Measurements from ENCODE around the gene CLEC4A. TPM values are rescaled to one million over a fixed set of nuclear protein-coding genes. Genes with fewer than 3 reads are reported as not detected.

CLEC4A gene
- 0.70 to 1.5 TPM (median 1.1 TPM) in 3 replicates for total RNA-seq

GRCh38 chr12:8123124-8123912 lies at the start of gene CLEC4A:
Gene CLEC4A (plus strand): TSS chr12:8123617. CDS start chr12:8123879, 262 bp downstream.
- no peak within 1 kb of the TSS for H3K27ac Mint-ChIP-seq

GRCh38 chr12:8075935-8076334 lies 47.5 kb upstream of the CLEC4A start:
- no peak overlapping the region for H3K4me3 Mint-ChIP-seq
- H3K27me3 Mint-ChIP-seq (ENCODE audit: low read depth) = no peaks in the 10 kb centered on the region
- H3K27ac Mint-ChIP-seq = no peak overlapping the region
- H3K36me3 Mint-ChIP-seq = no peaks in the 10 kb centered on the region
- H3K9me3 Mint-ChIP-seq = no peaks in the 10 kb centered on the region
- no peak for TF ChIP-seq CTCF (IDR thresholded peaks at IDR 0.05; ENCODE audit: unreplicated experiment)
- H3K4me1 Mint-ChIP-seq = peaks cover 23% of the 10 kb centered on the region
- DNase-seq (ENCODE audit: low spot score in 2 of 2, unreplicated experiment in 2 of 2) = no peak

More at GRCh38 chr12:8123124-8123912, at the start of gene CLEC4A:
- Mint-ChIP-seq H3K9me3 (no peaks in the 10 kb centered on the region), H3K4me3 (no peak within 1 kb of the TSS), H3K4me1 (no peaks in the 10 kb centered on the region), H3K36me3 (peaks cover under 1% of the 10 kb centered on the region), H3K27me3 (ENCODE audit: low read depth) (no peaks in the 10 kb centered on the region)
- no peak for DNase-seq (ENCODE audit: low spot score in 2 of 2, unreplicated experiment in 2 of 2)
- no peak for TF ChIP-seq CTCF (IDR thresholded peaks at IDR 0.05; ENCODE audit: unreplicated experiment)

- Mint-ChIP-seq H3K27ac (no peak overlapping the region), H3K9me3 (no peaks in the 10 kb centered on the region), H3K27me3 (ENCODE audit: low read depth) (no peaks in the 10 kb centered on the region), H3K4me1 (peaks cover 27% of the 10 kb centered on the region), H3K36me3 (no peaks in the 10 kb centered on the region), H3K4me3 (no peak overlapping the region)
- TF ChIP-seq CTCF (IDR thresholded peaks at IDR 0.05; ENCODE audit: unreplicated experiment) = no peak
- DNase-seq (ENCODE audit: low spot score in 2 of 2, unreplicated experiment in 2 of 2) = no peak
These were observed 47.1 kb upstream of the CLEC4A start for GRCh38 chr12:8076366-8076765.

GRCh38 chr12:8077207-8077606 lies 46.2 kb upstream of the CLEC4A start:
- peak overlapping the region; percentile 9 for H3K27ac Mint-ChIP-seq
- no peaks in the 10 kb centered on the region for H3K9me3 Mint-ChIP-seq
- H3K27me3 Mint-ChIP-seq (ENCODE audit: low read depth) = no peaks in the 10 kb centered on the region
- DNase-seq (ENCODE audit: low spot score in 2 of 2, unreplicated experiment in 2 of 2) = no peak
- no peak for TF ChIP-seq CTCF (IDR thresholded peaks at IDR 0.05; ENCODE audit: unreplicated experiment)
- peaks cover 28% of the 10 kb centered on the region for H3K4me1 Mint-ChIP-seq
- H3K36me3 Mint-ChIP-seq = no peaks in the 10 kb centered on the region
- H3K4me3 Mint-ChIP-seq = no peak overlapping the region

GRCh38 chr12:8078398-8078797 lies 45.0 kb upstream of the CLEC4A start:
- no peak overlapping the region for H3K4me3 Mint-ChIP-seq
- H3K27ac Mint-ChIP-seq = no peak overlapping the region
- peak; percentile 47 for TF ChIP-seq CTCF (IDR thresholded peaks at IDR 0.05; ENCODE audit: unreplicated experiment)
- DNase-seq (ENCODE audit: low spot score in 2 of 2, unreplicated experiment in 2 of 2) = no peak
- H3K9me3 Mint-ChIP-seq = no peaks in the 10 kb centered on the region
- no peaks in the 10 kb centered on the region for H3K27me3 Mint-ChIP-seq (ENCODE audit: low read depth)
- no peaks in the 10 kb centered on the region for H3K36me3 Mint-ChIP-seq
- H3K4me1 Mint-ChIP-seq = peaks cover 38% of the 10 kb centered on the region

Data from mesothelial cell of epicardium (in vitro differentiated cells).